Measurements from ENCODE around the gene TUBAL3. TPM values are rescaled to one million over a fixed set of nuclear protein-coding genes. Genes with fewer than 3 reads are reported as not detected.

The TUBAL3 gene
- total RNA-seq, 1 experiment from 2014 or later: not detected

DNA sequence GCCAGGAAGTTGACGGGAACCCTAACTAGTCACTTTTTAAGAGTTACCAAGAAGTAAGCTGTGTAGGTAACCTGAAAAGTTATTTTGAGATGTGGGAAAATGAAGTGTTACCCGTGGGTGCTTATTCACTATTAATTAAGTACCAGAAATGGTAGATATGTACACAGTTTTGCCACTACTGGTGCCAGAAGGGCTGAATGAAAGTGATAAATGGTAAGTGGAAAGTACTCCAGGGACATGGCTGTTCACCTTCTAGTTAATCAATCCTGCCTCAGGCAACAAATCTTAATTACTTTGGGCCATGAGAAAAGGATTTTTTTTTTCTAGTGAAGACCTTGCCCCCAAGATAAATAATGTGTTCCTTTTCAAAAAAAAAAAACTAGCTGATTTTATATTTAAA lies 23.5 kb upstream of the TUBAL3 start:
- H2AK5ac ChIP-seq (ENCODE audit: insufficient read length, low read length): no peak overlapping the region
- H3K9ac ChIP-seq (ENCODE audit: extremely low read depth, insufficient read length, low read length): no peak overlapping the region
- no peak overlapping the region for H3K56ac ChIP-seq (ENCODE audit: insufficient read length, low read depth, low read length)
- H4K8ac ChIP-seq (replicated peaks; ENCODE audit: insufficient read length, low read depth, low read length): no peak overlapping the region
- H3K4me2 ChIP-seq (ENCODE audit: insufficient read depth, insufficient read length, low read length): no peak overlapping the region
- no peaks in the 10 kb centered on the region for H3K23me2 ChIP-seq (ENCODE audit: insufficient read length, low read depth, low read length, poor library complexity, severe bottlenecking)
- H4K91ac ChIP-seq (ENCODE audit: insufficient read length, low read depth, low read length): no peak overlapping the region
- no peak overlapping the region for H3K27ac ChIP-seq (ENCODE audit: insufficient read length, low read depth, low read length)
- Mint-ChIP-seq H3K27ac (peak overlapping the region in 1 of 3 experiments; percentile 62; a peak in 1 of 7 replicates), H3K4me3 (no peak overlapping the region), H3K9me3 (peaks cover 7 to 8% of the 10 kb centered on the region in 2 experiments), H3K36me3 (ENCODE audit: insufficient read depth in 1 of 3, low read depth in 3 of 3) (peaks cover 34 to 41% (median 38%) of the 10 kb centered on the region in 3 experiments), H3K4me1 (peaks cover 21 to 22% of the 10 kb centered on the region in 2 experiments), H3K27me3 (ENCODE audit: low read depth) (no peaks in the 10 kb centered on the region)
- TF ChIP-seq, protein P1, sequence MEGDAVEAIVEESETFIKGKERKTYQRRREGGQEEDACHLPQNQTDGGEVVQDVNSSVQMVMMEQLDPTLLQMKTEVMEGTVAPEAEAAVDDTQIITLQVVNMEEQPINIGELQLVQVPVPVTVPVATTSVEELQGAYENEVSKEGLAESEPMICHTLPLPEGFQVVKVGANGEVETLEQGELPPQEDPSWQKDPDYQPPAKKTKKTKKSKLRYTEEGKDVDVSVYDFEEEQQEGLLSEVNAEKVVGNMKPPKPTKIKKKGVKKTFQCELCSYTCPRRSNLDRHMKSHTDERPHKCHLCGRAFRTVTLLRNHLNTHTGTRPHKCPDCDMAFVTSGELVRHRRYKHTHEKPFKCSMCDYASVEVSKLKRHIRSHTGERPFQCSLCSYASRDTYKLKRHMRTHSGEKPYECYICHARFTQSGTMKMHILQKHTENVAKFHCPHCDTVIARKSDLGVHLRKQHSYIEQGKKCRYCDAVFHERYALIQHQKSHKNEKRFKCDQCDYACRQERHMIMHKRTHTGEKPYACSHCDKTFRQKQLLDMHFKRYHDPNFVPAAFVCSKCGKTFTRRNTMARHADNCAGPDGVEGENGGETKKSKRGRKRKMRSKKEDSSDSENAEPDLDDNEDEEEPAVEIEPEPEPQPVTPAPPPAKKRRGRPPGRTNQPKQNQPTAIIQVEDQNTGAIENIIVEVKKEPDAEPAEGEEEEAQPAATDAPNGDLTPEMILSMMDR (conservative IDR thresholded peaks at IDR 0.05): no peak
- no peaks in the 10 kb centered on the region for H3K9me3 ChIP-seq (ENCODE audit: control insufficient read depth, low read depth, low read length)
- no peaks in the 10 kb centered on the region for H3K79me1 ChIP-seq (ENCODE audit: insufficient read depth, low read depth, low read length, poor library complexity, severe bottlenecking)
- peaks cover 3% of the 10 kb centered on the region for H3K79me2 ChIP-seq (ENCODE audit: insufficient read depth, low read length)
- H2BK12ac ChIP-seq (ENCODE audit: insufficient read length, low read depth, low read length): no peak overlapping the region
- no peak overlapping the region for H3T11ph ChIP-seq (ENCODE audit: low read length)
- DNase-seq: no peak
- H3K27me3 ChIP-seq (ENCODE audit: insufficient read depth, low read length): no peaks in the 10 kb centered on the region
- H3K4me1 ChIP-seq (ENCODE audit: insufficient read depth, low read length): peaks cover 2% of the 10 kb centered on the region; the same call in 1 of the 2 replicates
- H3K18ac ChIP-seq (ENCODE audit: insufficient read length, low read depth, low read length): no peak overlapping the region
- H2BK120ac ChIP-seq (ENCODE audit: low read depth, low read length, poor library complexity, severe bottlenecking): no peak overlapping the region
- no peak overlapping the region for H3K23ac ChIP-seq (ENCODE audit: insufficient read length, low read depth, low read length)
- H4K20me1 ChIP-seq (ENCODE audit: control insufficient read depth, insufficient read depth, insufficient read length): no peaks in the 10 kb centered on the region
- no peak overlapping the region for H2BK5ac ChIP-seq (ENCODE audit: insufficient read length, low read length)
- no peak overlapping the region for H3K14ac ChIP-seq (ENCODE audit: insufficient read depth, low read length)
- no peak overlapping the region for H2BK20ac ChIP-seq (ENCODE audit: low read depth, low read length, poor library complexity, severe bottlenecking)
- H4K5ac ChIP-seq (ENCODE audit: insufficient read length, low read depth, low read length): no peak overlapping the region
- H2BK15ac ChIP-seq (ENCODE audit: low read depth, low read length): no peak overlapping the region
- WGBS (ENCODE audit: extremely low coverage, insufficient read length, low lambda C conversion rate): no CpG with 5 or more reads among the region's 2 CpGs
- no peak overlapping the region for H3K4ac ChIP-seq (ENCODE audit: low read depth, low read length)
- no peak overlapping the region for H2AFZ ChIP-seq (ENCODE audit: low read length)
